ENCODE results near the gene HIVEP1.
"Not testable (repeated sequence)": the region's sequence is repeated elsewhere in the genome, so short reads cannot be mapped to it uniquely, and the experiment has no call there.

HIVEP1 gene

DNA sequence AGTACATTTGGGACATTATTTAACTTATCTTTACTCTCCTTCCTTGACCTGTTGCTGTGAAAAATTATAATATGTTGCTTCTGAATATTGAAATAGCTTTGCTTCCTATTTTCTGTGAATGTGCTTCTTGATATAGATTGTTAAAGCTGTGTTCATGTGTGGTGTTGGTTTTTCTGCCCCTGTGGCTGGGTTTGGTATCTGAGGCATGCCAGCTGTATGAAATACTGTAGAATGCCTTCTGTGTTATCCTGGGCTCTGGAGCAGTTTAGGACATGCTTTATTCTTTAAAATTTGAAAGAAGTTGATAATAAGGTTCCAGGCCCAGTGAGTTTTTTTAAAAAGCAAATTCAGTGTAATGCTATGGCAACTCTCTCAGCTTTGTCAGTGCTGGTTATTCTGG is 71.7 kb downstream of the HIVEP1 start:
- no peak for DNase-seq (ENCODE audit: low read depth in 2 of 2)

DNA sequence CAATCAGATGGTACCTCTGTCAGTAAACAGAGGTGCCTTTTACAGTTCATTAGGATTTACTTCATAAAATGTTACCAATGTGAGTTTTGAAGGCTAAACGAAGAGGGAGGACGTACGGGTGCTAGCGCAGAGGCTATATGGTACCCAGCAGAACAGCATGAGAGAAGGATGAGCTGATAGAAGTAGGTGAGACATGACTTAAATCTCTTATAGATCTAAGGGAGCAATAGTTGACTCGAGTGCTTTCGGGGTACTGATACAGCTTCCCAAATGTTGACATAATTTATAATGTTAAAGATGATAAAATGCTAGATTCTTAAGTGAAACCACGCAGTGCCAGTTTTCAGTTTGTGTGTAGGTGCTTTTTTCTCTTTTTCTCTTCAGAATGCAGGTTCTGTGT is 72.6 kb downstream of the HIVEP1 start:
- no peak for DNase-seq (ENCODE audit: low read depth in 2 of 2)

GRCh38 chr6:12088531-12088930 is 76.4 kb downstream of the HIVEP1 start:
- no peak for DNase-seq (ENCODE audit: low read depth in 2 of 2)

DNA sequence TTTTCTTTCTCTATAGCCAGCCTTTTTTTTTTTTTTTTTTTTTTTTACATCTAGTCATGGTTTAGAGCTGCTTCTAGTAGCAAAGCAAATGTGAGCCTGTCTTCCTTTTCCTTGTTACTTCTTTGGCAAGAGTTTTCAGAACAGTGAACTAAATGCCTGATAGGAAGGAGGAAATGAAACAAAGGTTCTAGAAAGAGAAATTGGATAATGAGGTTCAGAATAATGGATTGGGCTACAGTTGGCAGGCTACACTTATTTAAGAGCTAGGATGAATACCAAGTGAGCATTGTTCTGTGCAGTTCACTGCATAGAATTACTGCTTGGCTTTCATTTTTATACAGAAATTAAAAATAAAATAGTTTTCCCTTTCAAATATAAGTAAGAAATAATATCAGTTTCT is 78.6 kb downstream of the HIVEP1 start:
- no peak for DNase-seq (ENCODE audit: low read depth in 2 of 2)

- no peak for DNase-seq (ENCODE audit: low read depth in 2 of 2)
Measured at GRCh38 chr6:12092762-12093161, 80.7 kb downstream of the HIVEP1 start.

DNA sequence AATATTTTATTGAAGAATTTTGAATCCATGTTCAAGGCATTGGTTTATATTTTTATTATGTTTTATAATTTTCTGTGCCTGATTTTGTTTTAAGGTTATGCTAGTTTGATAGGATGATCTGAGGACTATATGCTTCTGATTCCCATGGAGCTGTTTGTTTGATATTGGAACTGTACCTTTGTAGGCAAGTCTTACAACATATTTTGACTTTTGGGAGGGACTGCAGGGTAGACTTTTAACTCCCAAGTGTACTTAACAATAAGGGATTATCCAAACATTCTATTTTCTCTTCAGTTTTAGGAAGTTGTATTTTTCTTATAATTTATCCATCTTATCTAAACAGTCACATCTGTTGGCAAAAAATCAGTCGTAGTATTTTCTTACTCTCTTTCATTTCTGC is 82.6 kb downstream of the HIVEP1 start:
- no peak for DNase-seq (ENCODE audit: low read depth in 2 of 2)

- DNase-seq (ENCODE audit: low read depth in 2 of 2): no peak
Measured at GRCh38 chr6:12096342-12096741, 84.2 kb downstream of the HIVEP1 start.

DNA sequence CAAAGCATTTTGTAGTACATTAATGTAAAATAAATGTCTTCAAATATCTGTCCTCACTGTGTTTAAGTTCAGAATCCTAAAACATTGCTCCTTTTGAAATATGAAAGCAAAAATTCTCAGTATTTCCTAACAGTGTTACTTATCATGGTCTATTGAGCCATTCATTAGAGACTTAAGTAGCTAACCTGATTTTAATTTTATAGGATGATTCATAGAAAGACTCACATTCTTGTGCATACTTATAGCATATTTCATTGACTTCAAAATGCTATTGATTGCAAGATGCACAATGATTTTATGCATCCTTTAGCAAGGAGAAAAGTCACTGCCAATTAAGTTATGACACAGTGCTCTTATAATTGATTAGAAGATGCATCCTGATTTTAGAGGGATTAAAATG is 85.7 kb downstream of the HIVEP1 start:
- DNase-seq (ENCODE audit: low read depth in 2 of 2): no peak

DNA sequence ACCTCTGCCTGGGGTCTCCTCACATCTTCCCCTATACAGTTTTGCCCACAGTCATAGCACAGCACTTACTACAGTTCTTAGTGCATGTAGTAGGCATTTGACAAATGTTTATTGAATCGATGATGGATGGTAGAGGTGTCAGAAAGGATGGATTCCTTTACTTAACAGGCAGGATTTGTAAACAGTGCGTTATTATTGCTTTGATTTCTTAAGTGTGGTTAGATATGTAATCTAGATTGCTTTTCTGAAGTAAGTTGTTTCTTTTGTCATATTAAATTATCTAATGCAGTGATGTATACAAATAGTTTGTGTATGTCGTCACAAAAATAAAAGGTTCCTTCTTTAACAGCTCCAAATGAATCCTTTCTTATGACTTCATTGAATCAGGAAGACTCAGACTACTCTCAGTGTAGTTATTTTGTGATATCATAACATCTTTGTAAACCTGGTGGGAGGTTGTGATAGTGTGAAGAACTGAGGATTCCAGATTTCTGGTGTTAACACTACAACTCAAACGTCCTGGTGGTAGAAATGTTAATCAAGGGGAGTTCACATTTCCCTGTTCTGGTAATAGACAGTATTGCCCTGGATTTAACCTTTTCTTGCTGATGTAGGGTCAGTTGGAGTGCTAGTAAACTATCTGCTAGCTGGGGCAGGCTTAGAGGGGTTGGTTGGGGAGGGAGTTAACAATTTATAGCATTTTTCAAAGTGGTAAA is 87.7 kb downstream of the HIVEP1 start:
- DNase-seq (ENCODE audit: low read depth in 2 of 2): no peak

- no peak for DNase-seq (ENCODE audit: low read depth in 2 of 2)
Measured at GRCh38 chr6:12101048-12101447, 88.9 kb downstream of the HIVEP1 start.

DNA sequence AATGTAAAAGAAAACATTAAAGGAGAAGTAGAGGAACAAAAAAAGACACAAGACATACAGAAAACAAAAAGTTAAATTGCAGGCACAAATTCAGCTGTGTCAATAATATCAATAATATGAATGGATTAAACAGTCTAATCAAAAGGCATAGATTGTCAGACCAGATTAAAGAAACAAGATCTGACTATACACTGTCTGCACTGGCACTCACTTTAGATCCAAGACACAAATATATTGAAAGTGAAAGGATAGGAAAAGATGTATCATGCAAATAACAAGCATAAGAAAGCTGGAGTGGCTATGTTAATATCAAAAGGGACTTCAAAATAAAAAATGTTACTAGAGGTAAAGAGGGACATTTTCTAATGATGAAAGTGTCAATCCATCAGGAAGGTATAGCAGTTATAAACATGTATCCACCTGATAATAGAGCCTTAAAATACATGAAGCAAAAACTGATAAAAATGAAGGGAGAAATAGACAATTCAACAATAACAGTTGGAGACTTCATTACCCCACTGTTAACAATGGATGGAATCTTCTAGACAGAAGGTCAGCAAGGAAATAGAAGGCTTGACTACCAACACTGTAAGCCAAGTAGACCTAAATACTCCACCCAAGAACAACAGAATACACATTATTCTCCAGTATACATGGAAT is 89.7 kb downstream of the HIVEP1 start:
- no peak for DNase-seq (ENCODE audit: low read depth in 2 of 2)

DNA sequence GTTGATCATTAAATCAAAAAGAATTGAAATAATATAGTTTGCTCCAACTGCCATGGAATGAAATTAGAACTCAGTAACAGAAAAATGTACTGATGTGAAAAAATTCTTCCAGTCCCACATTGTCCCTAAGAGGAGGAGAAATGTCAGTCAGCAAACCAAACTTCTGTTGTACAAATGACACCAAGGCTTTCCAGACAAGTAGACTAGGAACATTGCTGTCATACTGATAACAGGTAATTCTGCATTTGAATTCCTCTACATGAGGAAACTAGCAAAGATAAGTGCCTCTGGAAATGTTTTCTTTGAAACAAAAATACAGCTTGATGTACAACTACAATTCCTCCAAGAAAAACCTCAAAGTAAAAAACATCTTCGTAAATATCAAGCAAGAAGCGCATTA is 90.2 kb downstream of the HIVEP1 start:
- DNase-seq (ENCODE audit: low read depth in 2 of 2): no peak

DNA sequence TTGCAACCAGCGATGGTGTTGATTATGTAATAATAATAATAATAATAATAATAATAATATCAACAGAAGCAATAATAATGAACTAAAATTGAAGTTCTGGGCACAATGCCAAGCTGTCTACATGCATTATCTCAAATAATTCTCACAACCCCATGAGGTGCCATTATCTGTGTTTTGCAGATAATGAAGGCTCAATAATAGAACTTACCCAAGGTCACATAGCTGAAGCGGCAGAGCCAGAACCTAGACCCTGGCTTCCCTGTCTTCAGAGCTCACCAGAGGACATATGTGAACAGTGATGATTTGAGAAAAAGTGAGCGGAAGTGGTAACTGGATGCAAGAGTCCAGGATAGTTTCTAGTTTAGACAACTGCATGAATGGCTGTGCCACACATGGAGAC is 91.0 kb downstream of the HIVEP1 start:
- no peak for DNase-seq (ENCODE audit: low read depth in 2 of 2)

GRCh38 chr6:12105271-12105670 is 93.2 kb downstream of the HIVEP1 start:
- no peak for DNase-seq (ENCODE audit: low read depth in 2 of 2)

DNA sequence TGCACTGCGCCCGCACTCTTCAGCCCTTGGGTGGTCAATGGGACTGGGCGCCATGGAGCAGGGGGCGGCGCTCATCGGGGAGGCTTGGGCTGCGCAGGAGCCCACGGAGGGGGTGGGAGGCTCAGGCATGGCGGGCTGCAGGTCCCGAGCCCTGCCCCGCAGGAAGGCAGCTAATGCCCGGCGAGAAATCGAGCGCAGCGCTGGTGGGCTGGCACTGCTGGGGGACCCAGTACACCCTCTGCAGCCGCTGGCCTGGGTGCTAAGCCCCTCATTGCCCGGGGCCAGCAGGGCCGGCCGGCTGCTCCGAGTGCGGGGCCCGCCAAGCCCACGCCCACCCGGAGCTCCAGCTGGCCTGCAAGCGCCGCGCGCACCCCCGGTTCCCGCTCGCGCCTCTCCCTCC is 96.3 kb downstream of the HIVEP1 start:
- not testable (repeated sequence) for DNase-seq (ENCODE audit: low read depth in 2 of 2)

GRCh38 chr6:12110523-12111362 is 98.6 kb downstream of the HIVEP1 start:
- no peak for DNase-seq (ENCODE audit: low read depth in 2 of 2)

- no peak for DNase-seq (ENCODE audit: low read depth in 2 of 2)
Measured at GRCh38 chr6:12111363-12111670, 99.2 kb downstream of the HIVEP1 start.

GRCh38 chr6:12112540-12113189 is 100.6 kb downstream of the HIVEP1 start:
- no peak for DNase-seq (ENCODE audit: low read depth in 2 of 2)

DNA sequence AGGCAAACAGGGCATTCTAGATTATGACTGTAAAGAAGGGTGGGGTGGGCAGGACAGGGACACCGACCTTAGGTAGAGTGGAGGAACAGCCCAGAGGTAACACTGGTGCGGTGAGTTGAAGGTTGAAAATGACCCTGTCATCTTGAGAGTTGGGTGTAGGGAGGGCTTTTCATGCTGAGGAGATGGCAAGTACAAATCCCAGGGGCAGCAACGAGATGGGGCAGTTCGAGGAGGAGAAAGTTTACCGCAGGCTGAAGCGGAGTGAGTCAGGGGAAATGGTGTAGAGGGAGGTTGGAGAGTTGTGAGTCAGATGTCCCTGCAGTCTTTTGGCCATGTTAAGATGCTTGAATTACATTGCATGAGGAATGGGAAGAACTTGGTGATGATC is 101.1 kb downstream of the HIVEP1 start:
- no peak for DNase-seq (ENCODE audit: low read depth in 2 of 2)

GRCh38 chr6:12114055-12114503 is 102.0 kb downstream of the HIVEP1 start:
- no peak for DNase-seq (ENCODE audit: low read depth in 2 of 2)

- no peak for DNase-seq (ENCODE audit: low read depth in 2 of 2)
Measured at GRCh38 chr6:12115001-12115400, 102.9 kb downstream of the HIVEP1 start.

DNA sequence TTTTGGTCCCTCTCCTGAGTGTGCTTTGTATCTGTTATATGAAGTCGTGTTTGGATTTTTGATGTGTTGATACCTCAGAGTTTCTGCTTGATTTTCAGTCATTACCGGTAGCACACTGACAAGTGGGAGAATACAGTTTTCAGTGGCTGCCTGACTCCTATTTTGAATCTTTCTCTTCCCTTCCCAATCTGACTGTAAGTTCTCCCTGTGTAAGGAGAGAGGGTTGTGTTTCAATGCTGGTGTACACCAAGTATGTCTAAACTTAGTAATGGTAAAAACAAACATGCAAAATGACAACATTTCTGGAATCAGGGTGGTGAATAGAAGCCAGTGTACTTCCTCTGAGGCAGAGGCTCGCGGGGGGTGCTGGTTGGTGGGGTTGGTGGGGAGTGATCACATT is 103.4 kb downstream of the HIVEP1 start:
- DNase-seq (ENCODE audit: low read depth in 2 of 2): no peak
